Smooth muscle cell (in vitro differentiated cells): ENCODE results near the gene CFAP299. TPM values are rescaled to one million over a fixed set of nuclear protein-coding genes. Genes with fewer than 3 reads are reported as not detected.

Experiments
- DNase-seq: peaks from one replicate; lab custom pipeline; 2025; ENCODE audit not compliant: unreplicated experiment; lab: John Stamatoyannopoulos, UW
- H2AFZ ChIP-seq: fragments of 200-600 bp; sonication (generic); 2 replicates; pipeline ENCODE4 v1.6.0; 2016; ENCODE audit warnings: antibody characterized with exemption, low read depth, mild to moderate bottlenecking
- H3F3A ChIP-seq: fragments of 200-600 bp; sonication (generic); 2 replicates; pipeline ENCODE4 v1.6.0; 2017; ENCODE audit warnings: antibody characterized with exemption, low read depth
- H3K27ac ChIP-seq: fragments of 200-600 bp; sonication (generic); 2 replicates; pipeline ENCODE4 v1.5.1; 2016; ENCODE audit warnings: low read depth, mild to moderate bottlenecking
- H3K27me3 ChIP-seq: fragments of 200-600 bp; sonication (generic); 2 replicates; pipeline ENCODE4 v1.6.1; 2016; ENCODE audit warnings: low read depth, mild to moderate bottlenecking
- H3K36me3 ChIP-seq: fragments of 200-600 bp; sonication (generic); 2 replicates; pipeline ENCODE4 v1.5.1; 2016; ENCODE audit warnings: low read depth
- H3K4me1 ChIP-seq: fragments of 200-600 bp; sonication (generic); 2 replicates; pipeline ENCODE4 v1.5.1; 2016; ENCODE audit warnings: low read depth
- H3K4me2 ChIP-seq: fragments of 200-600 bp; sonication (generic); 2 replicates; pipeline ENCODE4 v1.6.0; 2016; ENCODE audit warnings: mild to moderate bottlenecking
- H3K4me3 ChIP-seq: fragments of 200-600 bp; sonication (generic); 2 replicates; pipeline ENCODE4 v1.5.1; 2016; ENCODE audit warnings: mild to moderate bottlenecking
- H3K79me2 ChIP-seq: fragments of 200-600 bp; sonication (generic); 2 replicates; pipeline ENCODE4 v1.6.0; 2016; ENCODE audit warnings: low read depth, mild to moderate bottlenecking
- H3K9ac ChIP-seq: fragments of 200-600 bp; sonication (generic); 2 replicates; pipeline ENCODE4 v1.6.0; 2016; ENCODE audit warnings: low read depth
- H3K9me3 ChIP-seq: fragments of 200-600 bp; sonication (generic); replicated peaks from 2 replicates; pipeline ENCODE4 v1.5.1; 2016; ENCODE audit warnings: low read depth
- H4K20me1 ChIP-seq: fragments of 200-600 bp; sonication (generic); 2 replicates; pipeline ENCODE4 v1.6.0; 2016; ENCODE audit warnings: low read depth
- WGBS: methylation state at CpG from one replicate; pipeline ENCODE4 v1.1.7; 2016; ENCODE audit warnings: low lambda C conversion rate; 5-methylcytosine and 5-hydroxymethylcytosine counted together
- polyA plus RNA-seq: library from polyadenylated mRNA; unstranded; fragments of >200 nt; fragmentation: Nextera tagmentation; extraction: Ambion mirVana; gene quantifications from 2 replicates; pipeline ENCODE4 v1.2.1, GENCODE V29; 2016
- total RNA-seq: library from RNA; depleted of rRNA; stranded (reverse); fragments of >200 nt; gene quantifications from 2 replicates; pipeline ENCODE4 v1.2.3, GENCODE V29; 2014
- TF ChIP-seq, protein P1 (sequence below): fragments of 200-600 bp; sonication (generic); IDR thresholded peaks from 2 replicates; pipeline ENCODE4 v1.5.1; 2017; ENCODE audit warnings: borderline replicate concordance, mild to moderate bottlenecking, antibody characterized with exemption; ENCODE audit not compliant: insufficient read depth, poor library complexity, severe bottlenecking

CFAP299 gene
- total and polyA plus RNA-seq, 2 experiments from 2014 or later: not detected

- H3K9ac ChIP-seq: no peak overlapping the region
- H3K4me3 ChIP-seq: no peak overlapping the region
- H3K27me3 ChIP-seq: no peaks in the 10 kb centered on the region
- no peak overlapping the region for H3K4me2 ChIP-seq
- H3K36me3 ChIP-seq: no peaks in the 10 kb centered on the region
- no peaks in the 10 kb centered on the region for H3F3A ChIP-seq
- TF ChIP-seq, protein P1, sequence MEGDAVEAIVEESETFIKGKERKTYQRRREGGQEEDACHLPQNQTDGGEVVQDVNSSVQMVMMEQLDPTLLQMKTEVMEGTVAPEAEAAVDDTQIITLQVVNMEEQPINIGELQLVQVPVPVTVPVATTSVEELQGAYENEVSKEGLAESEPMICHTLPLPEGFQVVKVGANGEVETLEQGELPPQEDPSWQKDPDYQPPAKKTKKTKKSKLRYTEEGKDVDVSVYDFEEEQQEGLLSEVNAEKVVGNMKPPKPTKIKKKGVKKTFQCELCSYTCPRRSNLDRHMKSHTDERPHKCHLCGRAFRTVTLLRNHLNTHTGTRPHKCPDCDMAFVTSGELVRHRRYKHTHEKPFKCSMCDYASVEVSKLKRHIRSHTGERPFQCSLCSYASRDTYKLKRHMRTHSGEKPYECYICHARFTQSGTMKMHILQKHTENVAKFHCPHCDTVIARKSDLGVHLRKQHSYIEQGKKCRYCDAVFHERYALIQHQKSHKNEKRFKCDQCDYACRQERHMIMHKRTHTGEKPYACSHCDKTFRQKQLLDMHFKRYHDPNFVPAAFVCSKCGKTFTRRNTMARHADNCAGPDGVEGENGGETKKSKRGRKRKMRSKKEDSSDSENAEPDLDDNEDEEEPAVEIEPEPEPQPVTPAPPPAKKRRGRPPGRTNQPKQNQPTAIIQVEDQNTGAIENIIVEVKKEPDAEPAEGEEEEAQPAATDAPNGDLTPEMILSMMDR: no peak
- DNase-seq: no peak
- WGBS: 95% methylated on average over 2 of the region's 2 CpGs
- H4K20me1 ChIP-seq: no peaks in the 10 kb centered on the region
- no peaks in the 10 kb centered on the region for H3K79me2 ChIP-seq
- no peak overlapping the region for H3K27ac ChIP-seq
- H3K4me1 ChIP-seq: no peaks in the 10 kb centered on the region
- no peak overlapping the region for H2AFZ ChIP-seq
- no peaks in the 10 kb centered on the region for H3K9me3 ChIP-seq
These were observed 279.6 kb downstream of the CFAP299 start for GRCh38 chr4:80615099-80615498.

DNA sequence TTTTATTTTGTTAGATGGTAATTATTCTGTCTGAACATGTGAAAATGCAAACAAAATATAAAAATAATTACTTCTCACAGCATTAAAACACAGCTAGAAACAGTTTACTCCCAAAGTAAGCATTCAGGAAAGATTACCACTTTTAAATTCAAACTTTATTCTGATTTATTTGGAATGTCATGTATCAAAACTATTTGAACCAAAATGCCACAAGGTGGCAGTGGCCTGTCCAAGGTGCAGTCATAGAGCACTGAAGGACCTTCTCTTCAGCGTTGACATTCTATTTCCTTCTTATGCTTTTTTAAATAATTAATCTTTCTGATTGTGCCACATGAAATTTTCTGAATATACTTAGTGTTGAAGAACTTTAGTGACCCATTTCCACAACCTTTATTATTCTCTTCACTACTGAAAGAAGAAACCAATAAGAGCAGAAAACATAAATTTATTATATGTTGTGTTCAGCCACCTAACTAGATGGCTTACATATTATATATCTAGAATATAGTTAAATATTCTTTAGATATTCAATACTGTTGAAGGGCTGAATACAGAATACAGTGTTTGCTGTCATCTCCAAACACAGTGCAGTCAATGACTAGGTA, 283.6 kb downstream of the CFAP299 start:
- Histone ChIP-seq H3K79me2 (no peaks in the 10 kb centered on the region), H3K9ac (no peak overlapping the region), H3K36me3 (no peaks in the 10 kb centered on the region), H3K27me3 (no peaks in the 10 kb centered on the region), H3K4me3 (no peak overlapping the region), H3K4me1 (no peaks in the 10 kb centered on the region), H3K9me3 (no peaks in the 10 kb centered on the region), H2AFZ (no peak overlapping the region), H3K4me2 (no peak overlapping the region), H4K20me1 (no peaks in the 10 kb centered on the region), H3K27ac (no peak overlapping the region), H3F3A (no peaks in the 10 kb centered on the region)
- 41% methylated on average over 1 of the region's 1 CpG for WGBS
- TF ChIP-seq, protein P1: peak; percentile 28
- DNase-seq: no peak

GRCh38 chr4:80631861-80632260, 296.3 kb downstream of the CFAP299 start:
- Histone ChIP-seq H2AFZ (no peak overlapping the region), H3K4me3 (no peak overlapping the region), H3K36me3 (no peaks in the 10 kb centered on the region), H3F3A (no peaks in the 10 kb centered on the region), H3K4me1 (no peaks in the 10 kb centered on the region), H3K4me2 (no peak overlapping the region), H3K9ac (no peak overlapping the region), H3K79me2 (no peaks in the 10 kb centered on the region), H3K27me3 (no peaks in the 10 kb centered on the region), H3K9me3 (peaks cover 7% of the 10 kb centered on the region), H3K27ac (no peak overlapping the region), H4K20me1 (no peaks in the 10 kb centered on the region)
- WGBS: 73% methylated on average over 1 of the region's 1 CpG
- TF ChIP-seq, protein P1: no peak
- DNase-seq: no peak

GRCh38 chr4:80637190-80637589, 301.7 kb downstream of the CFAP299 start:
- no peak overlapping the region for H3K9ac ChIP-seq
- no peaks in the 10 kb centered on the region for H3K9me3 ChIP-seq
- H4K20me1 ChIP-seq: no peaks in the 10 kb centered on the region
- no peak for DNase-seq
- H3K4me2 ChIP-seq: no peak overlapping the region
- no peaks in the 10 kb centered on the region for H3K27me3 ChIP-seq
- no peak overlapping the region for H3K4me3 ChIP-seq
- no peaks in the 10 kb centered on the region for H3K36me3 ChIP-seq
- H3K27ac ChIP-seq: no peak overlapping the region
- no peaks in the 10 kb centered on the region for H3K4me1 ChIP-seq
- WGBS: 79% methylated on average over 2 of the region's 2 CpGs
- no peaks in the 10 kb centered on the region for H3K79me2 ChIP-seq
- no peak overlapping the region for H2AFZ ChIP-seq
- H3F3A ChIP-seq: no peaks in the 10 kb centered on the region
- TF ChIP-seq, protein P1: no peak
